ENCODE data around the gene PLLP.

The PLLP gene

DNA sequence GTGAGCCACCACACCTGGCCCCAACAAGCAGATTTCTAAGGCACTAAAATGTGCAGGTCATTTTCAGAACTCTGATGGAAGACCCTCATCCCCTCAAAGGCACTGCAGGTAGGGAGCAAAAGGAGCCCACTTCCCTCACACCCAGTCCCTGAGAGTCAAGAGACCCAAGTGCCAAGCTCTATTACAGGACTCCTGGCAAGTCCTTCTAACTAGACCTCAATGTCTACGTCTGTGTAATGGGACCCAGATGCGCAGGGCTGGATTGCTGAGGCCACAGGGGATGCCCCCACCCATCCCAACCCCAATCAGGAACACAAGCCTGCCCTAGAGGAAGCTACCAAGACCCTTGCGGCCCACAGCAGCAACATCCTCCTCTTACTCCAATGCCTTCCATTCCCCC, 2.7 kb downstream of the PLLP start:
- no peak for TF ChIP-seq SIN3A (IDR thresholded peaks at IDR 0.05; ENCODE audit: borderline replicate concordance, insufficient read depth, low read length)
- TF ChIP-seq, protein P1, sequence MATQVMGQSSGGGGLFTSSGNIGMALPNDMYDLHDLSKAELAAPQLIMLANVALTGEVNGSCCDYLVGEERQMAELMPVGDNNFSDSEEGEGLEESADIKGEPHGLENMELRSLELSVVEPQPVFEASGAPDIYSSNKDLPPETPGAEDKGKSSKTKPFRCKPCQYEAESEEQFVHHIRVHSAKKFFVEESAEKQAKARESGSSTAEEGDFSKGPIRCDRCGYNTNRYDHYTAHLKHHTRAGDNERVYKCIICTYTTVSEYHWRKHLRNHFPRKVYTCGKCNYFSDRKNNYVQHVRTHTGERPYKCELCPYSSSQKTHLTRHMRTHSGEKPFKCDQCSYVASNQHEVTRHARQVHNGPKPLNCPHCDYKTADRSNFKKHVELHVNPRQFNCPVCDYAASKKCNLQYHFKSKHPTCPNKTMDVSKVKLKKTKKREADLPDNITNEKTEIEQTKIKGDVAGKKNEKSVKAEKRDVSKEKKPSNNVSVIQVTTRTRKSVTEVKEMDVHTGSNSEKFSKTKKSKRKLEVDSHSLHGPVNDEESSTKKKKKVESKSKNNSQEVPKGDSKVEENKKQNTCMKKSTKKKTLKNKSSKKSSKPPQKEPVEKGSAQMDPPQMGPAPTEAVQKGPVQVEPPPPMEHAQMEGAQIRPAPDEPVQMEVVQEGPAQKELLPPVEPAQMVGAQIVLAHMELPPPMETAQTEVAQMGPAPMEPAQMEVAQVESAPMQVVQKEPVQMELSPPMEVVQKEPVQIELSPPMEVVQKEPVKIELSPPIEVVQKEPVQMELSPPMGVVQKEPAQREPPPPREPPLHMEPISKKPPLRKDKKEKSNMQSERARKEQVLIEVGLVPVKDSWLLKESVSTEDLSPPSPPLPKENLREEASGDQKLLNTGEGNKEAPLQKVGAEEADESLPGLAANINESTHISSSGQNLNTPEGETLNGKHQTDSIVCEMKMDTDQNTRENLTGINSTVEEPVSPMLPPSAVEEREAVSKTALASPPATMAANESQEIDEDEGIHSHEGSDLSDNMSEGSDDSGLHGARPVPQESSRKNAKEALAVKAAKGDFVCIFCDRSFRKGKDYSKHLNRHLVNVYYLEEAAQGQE (IDR thresholded peaks at IDR 0.05; ENCODE audit: insufficient read depth in 1 of 2, low read depth in 2 of 2, low read length in 2 of 2): no peak
- TF ChIP-seq POLR2AphosphoS5 (IDR thresholded peaks at IDR 0.05; ENCODE audit: low read depth, low read length): no peak
- TF ChIP-seq TAF1 (IDR thresholded peaks at IDR 0.05; ENCODE audit: borderline replicate concordance, insufficient read depth, low read length): no peak
- no peak for TF ChIP-seq FOXP2 (optimal IDR thresholded peaks at IDR 0.05; ENCODE audit: borderline replicate concordance, extremely low read depth, extremely low read length, insufficient read depth)

DNA sequence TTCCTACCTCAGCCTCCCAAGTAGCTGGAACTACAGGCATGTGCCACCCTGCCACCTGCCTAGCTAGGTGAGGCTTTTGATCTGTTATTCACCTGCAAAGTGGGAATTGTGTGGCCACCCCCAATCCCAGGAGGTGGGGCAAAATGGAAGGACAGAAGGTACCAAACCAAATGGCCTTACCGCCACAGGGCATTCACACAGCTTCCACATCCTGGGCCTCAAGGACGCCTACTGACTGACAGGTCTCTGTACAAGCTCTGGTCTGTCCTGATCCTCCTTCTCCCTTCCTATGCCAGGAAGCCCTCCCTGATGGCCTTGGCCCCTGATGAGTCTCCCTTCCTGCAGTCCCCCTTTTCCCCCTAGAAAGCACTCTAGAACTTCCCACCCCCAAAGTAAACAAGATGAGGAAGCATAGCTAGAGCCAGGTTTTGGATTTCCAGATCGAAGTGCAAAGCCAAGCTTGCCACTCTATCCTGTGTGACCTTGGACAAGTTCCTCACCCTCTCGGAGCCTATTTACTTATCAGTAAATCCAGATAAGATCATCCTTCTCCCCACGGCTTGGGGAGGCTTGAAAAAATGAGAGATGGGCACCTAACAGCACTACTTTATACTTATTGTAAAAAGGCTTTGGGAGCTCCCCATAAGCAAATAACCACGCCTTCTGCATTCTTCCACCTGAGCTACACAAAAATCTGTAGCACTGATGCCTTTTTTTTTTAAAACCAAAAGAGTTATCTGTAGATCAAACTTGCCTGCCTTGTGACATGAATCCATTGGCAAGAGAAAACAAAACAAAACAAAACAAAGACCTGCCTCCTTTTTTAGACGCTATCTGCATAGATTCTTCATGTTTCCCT, 4.5 kb downstream of the PLLP start:
- no peak for TF ChIP-seq FOXP2 (optimal IDR thresholded peaks at IDR 0.05; ENCODE audit: borderline replicate concordance, extremely low read depth, extremely low read length, insufficient read depth)
- TF ChIP-seq POLR2AphosphoS5 (IDR thresholded peaks at IDR 0.05; ENCODE audit: low read depth, low read length): no peak
- TF ChIP-seq, protein P1 (IDR thresholded peaks at IDR 0.05; ENCODE audit: insufficient read depth in 1 of 2, low read depth in 2 of 2, low read length in 2 of 2): no peak
- TF ChIP-seq TAF1 (IDR thresholded peaks at IDR 0.05; ENCODE audit: borderline replicate concordance, insufficient read depth, low read length): no peak
- no peak for TF ChIP-seq SIN3A (IDR thresholded peaks at IDR 0.05; ENCODE audit: borderline replicate concordance, insufficient read depth, low read length)

GRCh38 chr16:57278494-57278893, 6.0 kb downstream of the PLLP start:
- no peak for TF ChIP-seq TAF1 (IDR thresholded peaks at IDR 0.05; ENCODE audit: borderline replicate concordance, insufficient read depth, low read length)
- TF ChIP-seq, protein P1 (IDR thresholded peaks at IDR 0.05; ENCODE audit: insufficient read depth in 1 of 2, low read depth in 2 of 2, low read length in 2 of 2): no peak
- no peak for TF ChIP-seq SIN3A (IDR thresholded peaks at IDR 0.05; ENCODE audit: borderline replicate concordance, insufficient read depth, low read length)
- TF ChIP-seq FOXP2 (optimal IDR thresholded peaks at IDR 0.05; ENCODE audit: borderline replicate concordance, extremely low read depth, extremely low read length, insufficient read depth): no peak
- no peak for TF ChIP-seq POLR2AphosphoS5 (IDR thresholded peaks at IDR 0.05; ENCODE audit: low read depth, low read length)

GRCh38 chr16:57277586-57277985, 6.9 kb downstream of the PLLP start:
- TF ChIP-seq TAF1 (IDR thresholded peaks at IDR 0.05; ENCODE audit: borderline replicate concordance, insufficient read depth, low read length): no peak
- TF ChIP-seq POLR2AphosphoS5 (IDR thresholded peaks at IDR 0.05; ENCODE audit: low read depth, low read length): no peak
- TF ChIP-seq FOXP2 (optimal IDR thresholded peaks at IDR 0.05; ENCODE audit: borderline replicate concordance, extremely low read depth, extremely low read length, insufficient read depth): no peak
- TF ChIP-seq SIN3A (IDR thresholded peaks at IDR 0.05; ENCODE audit: borderline replicate concordance, insufficient read depth, low read length): no peak
- TF ChIP-seq, protein P1 (IDR thresholded peaks at IDR 0.05; ENCODE audit: insufficient read depth in 1 of 2, low read depth in 2 of 2, low read length in 2 of 2): no peak

All from PFSK-1 (cell line).